GM21381 (cell line): Measurements from ENCODE around the gene NACC2.
"Not testable (repeated sequence)": the region's sequence is repeated elsewhere in the genome, so short reads cannot be mapped to it uniquely, and the experiment has no call there.

ENCODE experiments used
- ATAC-seq: cut with Tn5 transposase; IDR thresholded peaks from one replicate; pipeline ENCODE4 v1.9.1; 2021; ENCODE audit warnings: mild to moderate bottlenecking, moderate library complexity; ENCODE audit not compliant: unreplicated experiment

Gene NACC2

DNA sequence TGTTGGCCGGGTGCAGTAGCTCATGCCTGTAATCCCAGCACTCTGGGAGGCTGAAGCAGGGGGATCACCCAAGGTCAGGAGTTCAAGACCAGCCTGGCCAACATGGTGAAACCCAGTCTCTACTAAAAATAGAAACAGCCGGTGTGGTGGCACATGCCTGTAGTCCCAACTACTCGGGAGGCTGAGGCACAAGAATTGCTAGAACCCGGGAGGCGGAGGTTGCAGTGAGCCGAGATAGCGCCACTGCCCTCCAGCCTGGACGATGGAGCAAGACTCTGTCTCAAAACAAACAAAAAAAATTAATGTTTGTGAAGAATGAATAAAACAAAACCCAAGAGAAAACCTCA lies 68.2 kb downstream of the NACC2 start:
- not testable (repeated sequence) for ATAC-seq

DNA sequence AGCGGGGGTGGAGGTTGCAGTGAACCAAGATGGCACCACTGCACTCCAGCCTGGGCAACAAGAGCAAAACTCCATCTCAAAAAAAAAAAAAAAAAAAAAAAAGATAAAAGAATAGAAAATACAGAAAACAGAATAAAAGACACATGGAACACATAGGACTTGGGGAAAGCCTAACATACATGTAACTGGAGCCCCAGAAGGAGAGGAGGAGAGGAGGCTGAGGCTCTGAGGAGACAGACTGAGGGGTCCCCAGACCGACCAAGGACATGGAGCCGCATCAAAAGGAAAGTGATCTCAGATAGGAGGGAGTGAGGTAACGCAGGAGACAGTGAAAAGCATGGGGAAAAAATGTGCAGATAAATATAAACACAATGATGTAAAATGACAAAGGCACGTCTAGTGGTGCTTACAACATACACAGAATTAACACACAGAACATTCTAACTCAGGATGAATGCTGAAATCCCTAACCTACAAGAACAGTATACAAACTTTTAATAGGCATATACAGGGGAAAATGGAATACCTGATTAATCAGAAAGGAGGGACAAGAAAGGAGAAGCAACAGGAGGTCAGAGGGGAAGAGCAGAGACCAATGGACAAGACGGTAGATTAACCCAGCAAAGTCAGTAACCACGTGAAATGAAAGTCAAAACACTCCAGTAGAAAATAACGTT lies 68.7 kb downstream of the NACC2 start:
- ATAC-seq = no peak

DNA sequence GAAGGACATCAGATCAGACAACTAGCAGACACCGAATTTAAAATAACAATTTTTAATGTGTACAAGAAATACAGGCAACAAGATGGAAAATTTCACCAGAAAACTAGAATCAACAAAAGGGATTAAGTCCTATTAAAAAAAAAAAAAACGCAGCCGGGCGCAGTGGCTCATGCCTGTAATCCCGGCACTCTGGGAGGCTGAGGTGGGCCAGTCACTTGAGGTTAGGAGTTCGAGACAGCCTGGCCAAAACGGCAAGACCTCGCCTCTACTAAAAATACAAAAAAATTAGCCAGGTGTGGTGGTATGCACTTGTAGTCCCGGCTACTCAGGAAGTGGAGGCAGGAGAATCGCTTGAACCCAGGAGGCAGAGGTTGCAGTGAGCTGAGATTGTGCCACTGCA lies 69.6 kb downstream of the NACC2 start:
- no peak for ATAC-seq

DNA sequence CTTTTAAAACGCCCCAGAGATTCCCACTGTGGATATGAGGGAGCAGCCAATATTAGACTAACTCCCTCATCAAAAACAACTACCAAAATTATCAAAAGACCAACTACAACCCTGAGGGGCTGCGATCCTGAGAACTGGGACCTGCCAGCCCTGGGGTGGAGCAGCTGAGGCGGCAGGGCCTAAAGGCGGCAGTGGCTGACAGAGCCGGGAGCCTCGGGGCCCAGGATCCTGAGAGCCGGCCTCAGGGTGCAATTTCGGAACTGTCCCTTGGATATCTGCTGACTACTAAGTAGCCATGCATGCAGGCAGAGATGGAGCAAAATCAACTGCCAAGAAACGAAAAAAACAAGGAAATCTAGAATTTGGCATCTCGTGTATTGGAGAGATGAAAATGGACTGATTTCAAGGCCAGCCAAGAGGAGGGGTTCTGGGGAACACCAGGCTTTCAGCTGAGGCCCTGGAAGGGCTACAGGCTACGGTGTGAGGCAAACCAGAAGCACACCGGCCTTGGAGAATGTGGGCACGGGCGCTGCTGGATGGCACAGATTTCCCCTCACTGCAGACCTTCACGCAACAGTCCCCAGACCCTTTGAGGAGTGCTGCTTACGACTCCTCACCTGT lies 70.3 kb downstream of the NACC2 start:
- ATAC-seq = no peak

DNA sequence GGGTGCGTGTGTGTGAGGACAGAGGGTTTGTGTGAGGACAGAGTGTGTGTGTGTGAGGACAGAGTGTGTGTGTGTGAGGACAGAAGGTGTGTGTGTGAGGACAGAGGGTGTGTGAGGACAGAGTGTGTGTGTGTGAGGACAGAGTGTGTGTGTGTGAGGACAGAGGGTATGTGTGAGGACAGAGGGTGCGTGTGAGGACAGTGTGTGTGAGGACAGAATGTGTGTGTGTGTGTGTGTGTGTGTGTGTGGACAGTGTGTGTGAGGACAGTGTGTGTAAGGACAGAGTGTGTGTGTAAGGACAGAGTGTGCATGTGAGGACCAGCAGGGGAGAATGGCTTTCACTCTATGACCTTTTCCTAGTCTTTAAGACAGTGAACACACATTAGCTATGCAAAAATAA lies 70.8 kb downstream of the NACC2 start:
- ATAC-seq = no peak

DNA sequence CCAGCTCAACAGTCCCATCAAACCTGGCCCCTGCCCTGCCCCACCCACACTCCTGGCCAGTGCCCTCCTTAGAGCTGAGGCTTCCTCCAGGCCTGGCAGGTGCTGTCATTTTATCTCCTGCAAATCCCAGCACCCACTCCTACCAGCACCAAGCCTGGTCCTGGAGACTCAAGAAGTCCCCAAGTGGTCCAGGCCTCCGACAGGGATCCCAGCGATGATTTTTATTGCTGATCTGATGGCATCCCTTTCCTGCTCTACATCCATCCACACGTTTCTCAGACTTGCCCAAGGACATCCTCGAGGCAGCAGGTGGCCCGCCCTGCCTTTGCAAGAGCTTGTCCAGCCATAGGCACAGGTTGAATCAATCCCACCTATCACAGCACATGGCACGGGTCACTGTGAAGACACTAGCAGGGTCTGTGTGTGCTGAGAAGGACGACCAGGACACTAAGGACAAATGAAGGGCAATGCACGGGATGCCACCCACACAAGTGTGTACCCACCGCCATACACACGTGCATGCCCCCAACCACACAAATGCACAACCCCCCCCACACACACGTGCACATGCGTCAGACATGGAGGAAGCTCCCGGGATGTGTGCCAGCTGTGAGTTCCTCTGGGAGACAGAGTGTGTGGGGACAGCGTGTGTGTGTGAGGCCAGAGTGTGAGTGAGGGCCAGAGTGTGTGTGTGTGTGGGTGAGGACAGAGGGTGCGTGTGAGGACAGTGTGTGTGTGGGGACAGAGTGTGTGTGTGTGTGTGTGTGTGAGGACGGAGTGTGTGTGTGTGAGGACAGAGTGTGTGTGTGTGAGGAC lies 71.5 kb downstream of the NACC2 start:
- ATAC-seq = no peak

DNA sequence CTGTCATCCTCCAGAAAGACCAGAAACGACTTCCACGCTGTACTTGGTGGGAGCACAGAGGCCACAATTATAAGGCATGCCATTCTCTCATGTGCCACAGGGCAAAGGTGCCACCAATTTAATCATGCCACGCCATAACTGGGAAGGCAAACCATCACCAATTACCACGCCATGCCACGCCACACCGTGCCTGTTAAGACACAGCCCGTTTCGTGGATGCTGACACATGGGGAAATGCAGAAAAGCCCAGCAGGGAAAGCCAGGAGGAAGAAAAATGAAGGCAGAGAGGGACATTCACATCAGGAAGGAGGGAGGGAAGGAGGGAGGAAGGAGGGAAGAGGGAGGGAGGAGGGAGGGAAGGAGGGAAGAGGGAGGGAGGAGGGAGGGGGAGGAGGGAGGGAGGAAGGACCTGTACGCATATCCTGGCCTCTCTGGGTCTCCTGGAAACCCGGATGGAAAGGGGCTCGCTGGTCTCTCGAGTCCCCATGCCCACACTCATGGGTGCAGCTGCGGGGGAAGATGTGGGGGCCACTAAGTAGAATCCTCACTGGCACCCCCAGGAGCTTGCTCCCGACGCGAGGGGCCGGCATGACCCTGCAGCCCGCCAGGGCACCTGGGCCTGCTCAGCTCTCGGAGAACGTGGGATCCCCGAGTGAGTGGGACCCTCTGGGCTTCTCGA lies 72.2 kb downstream of the NACC2 start:
- no peak for ATAC-seq

DNA sequence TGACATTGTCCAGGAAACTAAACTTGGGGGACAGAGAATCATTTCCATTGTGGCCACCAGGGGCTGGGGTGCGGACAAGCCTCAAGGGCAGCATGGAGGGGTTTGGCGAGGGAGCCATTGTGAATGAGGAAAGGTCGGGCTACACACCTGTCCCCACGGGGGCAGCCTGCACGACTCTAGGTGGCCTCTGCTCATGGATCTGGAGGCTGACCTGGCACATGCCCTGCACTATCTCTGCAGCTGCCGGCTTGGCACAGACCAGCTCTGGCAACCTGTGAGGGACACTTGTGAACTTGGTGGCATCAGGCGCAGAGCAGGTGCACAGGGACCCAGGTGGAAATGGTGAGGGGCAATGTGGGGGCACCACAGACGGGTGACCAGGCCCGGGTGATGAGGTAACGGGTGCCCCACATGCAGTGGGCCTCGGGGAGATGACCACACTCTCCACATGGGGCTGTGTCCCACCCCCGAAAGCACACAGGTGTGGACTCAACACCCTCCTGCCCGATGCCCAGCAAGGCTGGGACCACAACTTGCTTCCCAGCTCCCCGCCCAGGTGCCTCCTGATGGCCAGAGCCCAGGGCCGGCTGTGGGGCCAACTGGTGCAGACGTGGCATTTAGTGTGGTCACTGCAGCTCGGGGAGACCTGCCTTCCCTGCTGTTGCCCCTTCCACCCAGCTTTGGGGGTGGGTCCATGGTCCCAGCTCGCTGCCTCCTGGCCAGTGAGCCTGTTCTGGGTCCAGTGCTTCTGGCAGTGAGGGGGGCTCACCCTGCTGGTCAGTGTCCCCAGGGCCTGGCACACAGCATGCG lies 73.0 kb downstream of the NACC2 start:
- ATAC-seq = no peak

DNA sequence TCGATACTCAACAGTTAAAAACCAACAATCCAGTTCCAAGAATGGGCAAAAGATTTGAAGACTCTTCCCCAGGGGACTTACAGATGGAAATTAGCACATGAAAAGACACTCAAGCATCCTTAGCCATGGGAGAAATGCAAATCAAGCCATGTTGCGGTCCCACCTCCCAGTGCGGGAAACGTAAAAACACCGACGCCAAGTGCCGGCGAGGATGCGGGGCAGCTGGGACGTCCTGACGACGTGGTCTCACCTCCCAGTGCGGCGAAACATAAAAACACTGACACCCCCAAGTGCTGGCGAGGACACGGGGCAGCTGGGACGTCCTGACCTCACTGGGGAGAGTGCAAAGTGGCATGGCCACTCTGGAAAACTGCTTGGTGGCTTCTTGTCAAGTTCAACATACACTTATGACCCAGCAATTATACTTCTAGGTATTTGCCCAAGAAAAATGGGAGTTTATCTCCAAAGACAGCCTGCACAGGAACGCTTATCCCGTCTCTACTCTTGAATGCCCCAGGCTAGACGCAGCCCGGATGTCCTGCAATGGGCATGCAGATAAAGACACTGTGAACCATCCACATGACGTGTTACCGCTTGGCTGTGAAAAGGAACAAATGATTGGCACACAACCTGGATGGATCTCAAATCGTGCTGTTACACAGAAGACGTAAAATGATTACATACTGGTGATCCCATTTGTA lies 73.8 kb downstream of the NACC2 start:
- ATAC-seq = no peak

DNA sequence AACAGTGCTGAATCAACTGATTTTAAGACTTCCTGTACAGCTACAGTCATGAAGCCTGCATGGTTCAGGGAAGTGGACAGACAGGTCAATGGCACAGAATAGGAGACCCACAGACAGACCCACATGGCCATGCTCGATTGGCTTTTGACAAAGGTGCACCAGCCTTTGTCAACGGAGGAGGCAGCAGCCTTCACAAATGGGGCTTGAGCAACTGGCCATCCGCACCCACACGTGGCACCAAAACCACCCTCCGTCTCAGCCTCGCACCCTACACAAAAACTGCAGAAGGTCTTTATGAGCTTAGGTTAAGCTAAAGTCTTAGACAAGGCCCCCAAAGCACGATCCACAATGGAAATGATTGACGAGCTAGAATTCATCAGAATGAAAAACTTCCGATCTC lies 74.4 kb downstream of the NACC2 start:
- no peak for ATAC-seq

DNA sequence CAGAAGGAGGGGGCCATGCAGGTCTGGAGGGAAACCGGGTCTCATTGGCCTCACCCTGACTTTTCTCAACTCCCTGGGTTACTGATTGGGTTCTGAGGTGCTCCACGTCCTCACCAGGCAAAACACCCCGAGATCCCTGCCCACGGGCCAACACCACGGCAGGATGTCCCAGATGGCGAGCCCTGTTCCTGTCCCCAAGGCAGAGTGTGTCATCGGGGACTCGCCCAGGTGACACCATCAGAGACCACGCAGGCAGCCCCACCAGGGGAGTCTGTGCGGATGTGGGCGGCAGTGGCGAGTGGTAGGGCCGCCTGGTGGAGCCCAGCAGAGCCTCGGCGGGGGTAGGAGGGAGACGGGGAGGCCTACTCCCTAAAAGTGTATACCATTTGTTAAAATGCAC lies 74.9 kb downstream of the NACC2 start:
- no peak for ATAC-seq

DNA sequence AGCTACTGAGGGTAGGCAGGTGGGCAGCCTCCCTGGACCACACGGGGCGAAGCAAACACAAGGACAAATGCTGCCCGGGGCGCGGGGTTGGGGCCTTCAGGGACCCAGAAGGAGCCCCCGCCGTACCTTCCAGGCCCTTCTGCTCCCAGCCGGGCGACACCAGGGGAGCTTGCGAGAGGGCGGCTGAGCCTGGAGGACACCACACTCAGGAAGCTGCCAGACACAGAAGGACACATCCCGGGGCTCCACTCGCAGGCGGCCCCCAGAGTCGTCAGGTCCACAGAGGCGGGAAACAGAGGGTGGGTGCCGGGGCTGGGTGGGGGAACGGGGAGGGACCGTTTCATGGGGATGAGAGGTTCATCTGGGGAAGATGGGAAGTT lies 75.4 kb downstream of the NACC2 start:
- ATAC-seq = no peak

DNA sequence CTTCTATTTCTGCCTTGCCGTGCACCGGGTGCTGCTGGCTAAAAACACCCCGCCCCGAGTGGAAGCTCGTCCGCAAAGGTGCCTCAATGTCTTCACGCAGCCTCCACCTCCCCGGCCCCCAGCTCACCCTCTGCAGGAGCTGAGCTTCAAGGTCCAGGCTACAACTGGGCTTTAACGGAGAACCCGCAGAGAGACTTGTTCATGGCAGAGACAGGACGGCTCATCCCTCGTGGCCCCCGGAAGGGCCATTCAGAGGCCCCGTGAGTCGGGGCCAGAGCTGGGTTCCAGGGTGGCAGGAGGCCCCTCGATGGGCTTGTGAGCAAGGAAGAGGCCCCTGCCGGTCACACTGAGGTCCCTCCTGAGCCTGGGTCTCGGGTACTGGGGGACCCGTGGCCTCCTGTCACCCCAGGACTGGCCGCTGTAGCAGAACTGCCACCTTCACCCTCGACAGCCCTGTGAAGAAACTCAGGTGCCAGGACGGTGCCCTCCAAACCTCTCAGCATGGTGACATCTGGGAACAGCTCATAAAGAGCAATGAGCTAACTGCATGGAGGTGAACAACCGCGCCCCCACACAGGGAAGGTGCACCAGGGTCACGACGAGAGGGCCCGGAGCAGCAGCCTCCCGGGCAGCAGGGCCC lies 75.9 kb downstream of the NACC2 start:
- ATAC-seq = no peak

DNA sequence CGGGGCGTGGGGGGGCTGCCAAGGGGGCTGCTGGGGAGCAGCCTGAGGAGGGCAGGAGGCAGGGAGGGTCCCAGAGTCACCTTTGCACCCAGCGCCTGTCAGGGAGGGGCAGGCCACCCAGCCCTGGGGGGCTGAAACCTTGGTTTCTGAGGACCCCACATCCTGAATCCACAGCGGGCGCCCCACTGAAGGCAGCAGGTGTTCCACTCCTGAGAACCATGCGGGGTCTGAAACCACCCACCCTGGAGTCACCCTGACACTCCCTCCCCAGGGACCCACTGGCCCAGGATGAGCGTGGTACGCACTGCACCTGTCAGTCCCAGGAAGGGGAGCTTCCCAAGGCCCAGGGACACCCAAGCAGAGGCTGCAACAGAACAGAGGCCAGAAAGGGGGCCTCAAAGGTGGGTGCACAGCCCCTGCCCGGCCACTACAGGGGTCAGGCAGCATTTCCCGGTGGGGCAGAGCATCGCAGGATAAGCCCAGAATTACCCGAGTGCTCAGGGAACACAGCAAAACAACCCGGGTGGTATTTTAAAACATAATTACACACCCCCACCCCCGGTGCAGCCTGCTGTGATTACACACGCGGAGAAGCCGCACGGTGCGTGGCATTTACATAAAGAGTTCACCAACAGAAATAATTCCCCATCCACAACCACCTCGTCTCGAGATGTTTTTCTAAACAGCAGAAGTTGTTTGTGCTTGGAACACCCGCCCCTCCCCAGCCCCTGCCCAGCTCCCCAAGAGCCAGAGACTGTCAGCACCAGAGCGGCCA lies 76.6 kb downstream of the NACC2 start:
- no peak for ATAC-seq

DNA sequence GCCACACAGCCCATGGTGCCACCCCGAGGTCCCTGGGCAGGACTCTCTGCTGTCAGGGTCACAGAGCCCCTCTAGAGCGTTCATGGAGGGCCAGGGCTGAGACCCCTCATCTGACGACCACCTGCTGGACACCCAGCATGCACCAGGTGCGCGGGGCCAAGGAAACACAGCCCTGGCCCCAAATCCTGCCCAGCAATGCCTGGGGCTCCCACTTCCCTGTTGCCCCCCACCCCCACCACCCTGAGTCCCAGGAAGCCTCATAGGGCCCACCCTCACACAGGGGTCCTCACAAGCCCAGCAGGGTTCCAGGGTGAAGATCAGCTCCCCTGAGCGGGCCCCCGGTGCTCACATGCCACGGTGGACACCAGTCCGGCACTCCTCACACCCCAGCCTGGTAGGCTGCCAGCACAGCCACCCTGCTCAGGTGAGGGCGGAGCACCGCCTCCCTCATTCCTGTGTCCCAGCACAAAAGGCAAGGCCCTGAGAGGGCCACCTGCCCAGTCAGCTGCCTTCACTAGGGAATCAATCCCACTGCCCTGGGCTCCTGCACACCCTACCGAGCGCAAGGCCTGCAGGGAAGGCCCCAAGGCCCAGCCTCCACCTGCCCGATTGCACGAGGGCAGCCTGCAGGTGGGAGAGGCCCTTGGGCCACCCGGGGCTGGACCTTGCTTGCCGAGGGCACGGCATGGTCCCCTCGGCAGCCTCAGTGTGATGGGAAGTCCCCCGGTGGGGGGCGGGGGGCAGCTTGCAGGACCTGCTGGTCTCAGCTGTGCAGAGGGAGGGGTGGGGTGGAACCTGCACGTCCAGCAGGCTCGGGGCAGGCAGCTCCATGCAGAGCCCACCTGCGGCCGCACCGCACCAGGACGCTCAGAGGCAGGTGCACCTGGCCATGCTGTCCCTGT lies 77.5 kb downstream of the NACC2 start:
- no peak for ATAC-seq

DNA sequence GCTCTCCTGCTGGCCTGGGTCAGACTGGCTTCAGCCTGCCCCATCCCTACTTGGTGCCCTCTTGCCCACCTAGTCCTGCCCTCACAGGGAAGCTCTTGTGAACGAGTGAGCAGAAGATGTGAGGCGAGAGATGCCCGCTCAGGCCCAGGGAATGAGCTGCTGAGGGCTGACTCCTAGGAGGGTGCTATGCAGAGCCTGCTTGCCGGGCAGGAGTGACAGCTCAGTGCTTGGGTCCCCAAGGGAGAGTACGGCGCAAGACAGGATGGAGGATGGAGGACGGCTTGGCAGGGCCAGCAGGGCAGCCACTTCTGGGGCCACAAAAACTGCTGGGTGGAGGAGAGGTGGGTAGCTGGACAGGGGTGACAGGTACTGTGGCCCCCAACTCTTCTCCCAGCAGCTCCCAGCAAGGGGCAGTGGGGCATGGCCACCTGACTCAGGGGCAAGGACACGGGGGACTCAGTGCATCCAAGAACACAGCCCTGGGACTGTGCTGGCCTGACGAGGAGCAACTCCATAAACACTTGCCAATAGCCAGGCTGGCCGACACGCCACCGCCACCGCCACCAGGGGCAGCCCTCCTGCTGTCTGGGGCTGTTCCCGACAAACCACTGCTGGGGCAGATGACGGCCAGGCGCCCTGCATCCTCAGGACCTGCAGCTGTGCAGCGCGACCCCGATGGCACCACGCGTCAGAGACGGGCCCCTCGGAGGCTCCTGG lies 78.4 kb downstream of the NACC2 start:
- ATAC-seq = no peak
